NCI-H69 (cell line): ENCODE data around the gene VWA3A.
"Not testable (repeated sequence)": the region's sequence is repeated elsewhere in the genome, so short reads cannot be mapped to it uniquely, and the experiment has no call there.

Experiments
- DNase-seq: peaks from one replicate; lab custom pipeline; 2025; lab: John Stamatoyannopoulos, UW

The VWA3A gene

GRCh38 chr16:22139008-22139407, 46.7 kb downstream of the VWA3A start:
- no peak for DNase-seq

DNA sequence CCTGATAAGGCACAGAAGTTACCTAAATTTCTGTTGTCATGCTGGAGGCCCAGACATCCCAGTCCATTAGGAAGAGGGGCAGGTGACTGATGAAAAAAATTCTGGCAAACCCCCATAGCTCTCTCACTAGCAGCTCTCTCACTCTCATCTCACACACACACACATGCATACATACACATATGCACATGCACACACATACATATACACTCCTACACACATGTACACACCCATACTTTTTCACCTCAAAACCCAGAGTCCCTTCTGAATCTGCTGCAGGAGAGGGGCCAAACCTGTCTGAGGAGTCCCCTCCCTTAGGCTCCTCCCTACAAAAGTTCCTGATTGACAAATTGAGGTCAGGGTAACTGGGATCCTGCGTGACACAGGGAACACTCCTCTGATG, 47.4 kb downstream of the VWA3A start:
- no peak for DNase-seq

DNA sequence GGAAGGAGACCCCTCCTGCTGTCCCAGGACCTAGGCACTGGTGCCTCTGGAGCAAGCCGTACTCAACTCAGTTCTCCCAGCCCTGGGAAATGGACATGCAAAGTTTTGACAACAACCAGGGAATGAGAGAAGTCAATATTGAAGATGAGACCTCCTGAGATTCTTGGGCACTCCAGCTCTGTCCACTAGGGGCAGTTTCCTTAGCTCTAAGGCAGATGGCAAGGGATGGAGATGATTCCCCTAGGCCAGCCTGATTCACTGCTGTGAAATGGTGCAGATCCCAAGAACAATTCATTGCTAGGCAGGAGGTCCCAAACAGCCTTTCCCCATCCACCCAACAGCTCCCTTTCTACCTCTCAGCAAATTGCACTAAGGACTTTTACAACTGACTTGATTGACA, 49.4 kb downstream of the VWA3A start:
- peak; percentile 12 for DNase-seq

DNA sequence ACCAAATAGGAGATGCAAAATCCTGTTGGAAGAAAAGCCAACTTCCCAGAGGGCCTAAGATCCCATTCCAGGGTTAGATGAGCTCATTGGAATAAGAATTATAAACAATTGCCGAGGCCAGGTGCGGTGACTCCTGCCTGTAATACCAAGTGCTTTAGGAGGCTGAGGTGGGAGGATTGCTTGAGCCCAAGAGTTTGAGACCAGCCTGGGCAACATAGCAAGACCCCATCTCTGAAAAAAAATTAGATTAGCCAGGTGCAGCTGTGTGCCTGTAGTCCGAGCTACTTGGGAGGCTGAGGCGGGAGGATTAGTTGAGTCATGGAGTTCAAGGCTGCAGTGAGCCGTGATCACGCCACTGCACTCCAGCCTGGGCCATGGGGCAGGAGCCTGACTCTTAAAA, 52.2 kb downstream of the VWA3A start:
- DNase-seq, result no peak

GRCh38 chr16:22147853-22148252, 55.5 kb downstream of the VWA3A start:
- no peak for DNase-seq

- DNase-seq, result no peak
These were observed 59.1 kb downstream of the VWA3A start for GRCh38 chr16:22151246-22151998.

- DNase-seq, result no peak
These were observed 60.0 kb downstream of the VWA3A start for GRCh38 chr16:22152316-22152715.

GRCh38 chr16:22153078-22153477, 60.7 kb downstream of the VWA3A start:
- not testable (repeated sequence) for DNase-seq

GRCh38 chr16:22161401-22161800, 69.1 kb downstream of the VWA3A start:
- no peak for DNase-seq

DNA sequence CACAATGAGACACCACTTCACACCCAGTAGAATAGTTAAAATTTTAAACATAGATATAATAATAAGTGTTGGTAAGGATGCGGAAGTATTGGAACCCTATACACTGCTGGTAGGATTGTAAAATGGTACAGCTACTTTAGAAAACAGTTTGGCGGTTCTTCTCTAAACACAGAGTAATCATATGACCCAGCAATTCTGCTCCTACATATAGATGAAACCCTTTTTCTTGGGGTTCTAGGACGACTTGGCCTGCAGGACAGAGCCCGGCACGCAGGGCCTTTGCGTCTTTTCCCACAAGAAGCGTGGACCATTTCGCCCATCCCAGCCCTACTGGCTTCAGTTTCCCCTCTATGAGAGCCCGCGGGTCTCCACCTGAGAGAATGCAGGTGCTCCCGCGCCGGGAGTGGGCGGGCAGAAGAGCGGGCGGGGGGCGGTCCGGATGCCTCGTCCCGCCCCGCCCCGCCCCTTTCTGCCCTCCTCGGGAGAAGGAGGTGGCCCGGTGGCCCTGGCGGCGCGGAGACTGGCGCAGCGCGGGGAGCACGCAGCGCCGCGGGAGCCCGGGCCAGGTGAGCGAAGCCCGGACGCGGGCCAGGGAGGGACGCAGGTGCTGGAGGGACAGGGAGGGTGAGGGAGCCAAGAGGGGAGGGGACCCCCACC, 69.8 kb downstream of the VWA3A start, which contains the start of gene SDR42E2:
SDR42E2 (plus strand) TSS at position 508 of the 657 bp plus-strand sequence. CDS start 3,077 bp downstream, outside the sequence.
- DNase-seq, result peak; percentile 74

GRCh38 chr16:22162656-22163009, 70.3 kb downstream of the VWA3A start:
- no peak for DNase-seq

DNA sequence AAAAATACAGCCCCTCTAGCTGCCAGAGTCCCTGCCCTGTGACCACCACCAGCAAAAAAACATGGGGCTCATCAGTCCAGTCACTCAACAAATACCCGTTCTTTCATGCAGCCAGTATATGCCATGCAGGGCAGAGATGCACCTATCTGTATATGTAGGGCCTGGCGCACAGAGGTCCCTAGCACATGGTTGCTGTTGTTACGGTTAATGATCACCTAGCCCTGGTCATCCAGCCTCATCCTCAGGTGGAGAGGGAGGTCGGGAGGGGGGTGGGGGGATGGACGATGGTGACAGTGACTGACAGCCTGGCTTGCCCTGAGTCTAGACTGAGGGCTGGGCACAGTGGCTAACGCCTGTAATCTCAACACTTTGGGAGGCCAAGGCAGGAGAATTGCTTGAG, 71.5 kb downstream of the VWA3A start:
- DNase-seq, result no peak

GRCh38 chr16:22164482-22164881, 72.1 kb downstream of the VWA3A start:
- DNase-seq, result no peak

- no peak for DNase-seq
These were observed 73.4 kb downstream of the VWA3A start for GRCh38 chr16:22165508-22166285.

GRCh38 chr16:22171953-22172352, 79.6 kb downstream of the VWA3A start:
- no peak for DNase-seq

GRCh38 chr16:22172642-22173041, 80.3 kb downstream of the VWA3A start:
- DNase-seq, result not testable (repeated sequence)

- DNase-seq, result no peak
These were observed 82.3 kb downstream of the VWA3A start for GRCh38 chr16:22174642-22175041.

GRCh38 chr16:22177968-22178930, 85.9 kb downstream of the VWA3A start:
- DNase-seq, result no peak

- no peak for DNase-seq
These were observed 89.1 kb downstream of the VWA3A start for GRCh38 chr16:22181426-22181825.

DNA sequence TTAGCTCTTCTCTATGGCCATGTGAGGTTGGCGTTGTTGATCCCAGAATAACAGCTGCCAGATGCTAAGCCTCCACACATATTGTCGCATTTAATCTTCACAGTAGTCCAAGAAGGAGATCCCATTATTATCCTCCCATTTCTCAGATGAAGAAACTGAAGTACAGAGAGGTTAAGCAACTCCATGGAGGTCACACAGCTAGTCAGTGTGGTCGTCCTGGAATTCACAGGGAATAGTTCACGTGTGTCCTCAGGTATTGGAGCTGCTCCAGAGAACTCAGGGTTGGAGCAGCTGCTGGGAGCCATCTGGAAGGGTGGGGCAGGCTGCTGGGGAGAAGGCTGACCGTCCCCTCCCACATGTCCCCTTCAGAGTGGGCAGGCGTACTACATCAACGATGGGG, 89.5 kb downstream of the VWA3A start:
- peak; percentile 24 for DNase-seq

- no peak for DNase-seq
These were observed 91.0 kb downstream of the VWA3A start for GRCh38 chr16:22183335-22183734.
